K562 (cell line): ENCODE data around the gene SRPK1. TPM values are rescaled to one million over a fixed set of nuclear protein-coding genes. Genes with fewer than 3 reads are reported as not detected.

ENCODE experiments used
- ATAC-seq: fragments of 200-7000 bp; cut with Tn5 transposase; 3 replicates; pipeline ENCODE4 v1.9.1; 2020; ENCODE audit warnings: moderate library complexity
- BruUV-seq: library from RNA; stranded (reverse); fragments of 400-500 nt; replicated peaks from 2 replicates; lab custom pipeline; 2021; lab: Mats Ljungman, UMichigan
- CTCF ChIA-PET: fragments of 300-600 bp; formaldehyde crosslinking; extraction: SDS; loops from one replicate; lab custom pipeline; 2021; ENCODE audit warnings: low intra/inter-chr PET ratio; lab: Yijun Ruan, JAX
- POLR2A ChIA-PET: fragments of 300-600, 350-650 bp; sonication (Branson Sonifier 250); formaldehyde crosslinking; extraction: SDS; loops from one replicate; lab custom pipeline; 2021; ENCODE audit warnings: antibody characterized with exemption, inconsistent platforms; lab: Yijun Ruan, JAX
- DNase-seq, 4 experiments: peaks; one replicate each; pipeline versions ENCODE4 v3.0.0 to v3.0.0-alpha.2; 2011 to 2018; ENCODE audit warnings: low spot score in 3 of 4, mixed read lengths in 3 of 4; ENCODE audit errors: extremely low read depth in 1 of 4
- FAIRE-seq: peaks from 2 replicates; lab custom pipeline; 2011; peaks lifted over from hg19 to GRCh38; lab: Jason Lieb, UNC
- H2AFZ ChIP-seq: 2 replicates; pipeline ENCODE4 v1.6.0; 2011; ENCODE audit warnings: low read depth, low read length, control low read depth, inconsistent platforms
- H3K27ac ChIP-seq: fragments of 200-600 bp; 3 replicates; pipeline ENCODE4 v1.8.0; 2011; ENCODE audit warnings: low read depth, mild to moderate bottlenecking, control low read depth, inconsistent platforms, low read length, moderate library complexity, mixed read lengths; ENCODE audit errors: extremely low read depth
- H3K27me3 ChIP-seq, 2 experiments: fragments of 300-600 bp in 1 of 2; 2 replicates in 1 of 2; 3 replicates in 1 of 2; pipeline versions ENCODE4 v1.6.0 to v1.8.0; 2011; ENCODE audit warnings: inconsistent platforms in 2 of 2, low read length in 2 of 2, mild to moderate bottlenecking in 1 of 2, mixed read lengths in 1 of 2, moderate library complexity in 1 of 2; ENCODE audit not compliant: control insufficient read depth in 2 of 2, insufficient read depth in 2 of 2
- H3K36me3 ChIP-seq: fragments of 300-600 bp; 3 replicates; pipeline ENCODE4 v1.8.0; 2011; ENCODE audit warnings: mild to moderate bottlenecking, low read length, inconsistent platforms; ENCODE audit not compliant: control insufficient read depth, insufficient read depth
- H3K4me1 ChIP-seq, 2 experiments: fragments of 200-600 bp in 1 of 2; replicated peaks in 1 of 2; 2 replicates in 1 of 2; 3 replicates in 1 of 2; pipeline versions ENCODE4 v1.5.1 to v1.8.0; 2011; ENCODE audit warnings: inconsistent platforms in 2 of 2, low read length in 2 of 2, mild to moderate bottlenecking in 1 of 2, mixed read lengths in 1 of 2, moderate library complexity in 1 of 2; ENCODE audit not compliant: control insufficient read depth in 2 of 2, insufficient read depth in 2 of 2
- H3K4me2 ChIP-seq: 2 replicates; pipeline ENCODE4 v1.6.1; 2011; ENCODE audit warnings: low read length, control low read depth, inconsistent platforms, mixed read lengths; ENCODE audit not compliant: insufficient read depth
- H3K4me3 ChIP-seq: fragments of 200-600 bp; sonication (generic), shearing (Covaris generic); 2 replicates; pipeline ENCODE4 v1.5.1; 2016; ENCODE audit warnings: control low read depth, inconsistent platforms
- H3K79me2 ChIP-seq: fragments of 200-600 bp; 3 replicates; pipeline ENCODE4 v1.8.0; 2011; ENCODE audit warnings: low read length, inconsistent platforms; ENCODE audit not compliant: control insufficient read depth, insufficient read depth
- H3K9ac ChIP-seq, 2 experiments: 2 replicates each; pipeline versions ENCODE4 v1.6.0 to v1.6.1; 2011; ENCODE audit warnings: low read depth in 2 of 2, low read length in 2 of 2, control low read depth in 1 of 2, inconsistent platforms in 1 of 2, mild to moderate bottlenecking in 1 of 2, mixed read lengths in 1 of 2; ENCODE audit not compliant: insufficient read depth in 1 of 2
- H3K9me1 ChIP-seq: one replicate; pipeline ENCODE4 v1.6.0; 2011; ENCODE audit warnings: inconsistent platforms, mild to moderate bottlenecking, low read length, moderate library complexity; ENCODE audit not compliant: control insufficient read depth, insufficient read depth
- H3K9me3 ChIP-seq: replicated peaks from 2 replicates; pipeline ENCODE4 v1.5.1; 2011; ENCODE audit warnings: low read depth, low read length, inconsistent platforms; ENCODE audit not compliant: control insufficient read depth, insufficient read depth
- H4K20me1 ChIP-seq: replicated peaks from 2 replicates; pipeline ENCODE4 v1.6.1; 2011; ENCODE audit warnings: low read length, inconsistent platforms, mixed read lengths; ENCODE audit not compliant: control insufficient read depth, insufficient read depth
- BRF1 ChIP-seq: IDR thresholded peaks from 3 replicates; pipeline ENCODE4 v1.6.1; 2011; ENCODE audit warnings: borderline replicate concordance, mild to moderate bottlenecking; ENCODE audit not compliant: insufficient read length; ENCODE audit errors: extremely low read depth
- C11orf30 ChIP-seq: fragments of 450-650 bp; IDR thresholded peaks from 2 replicates; pipeline ENCODE4 v1.6.1; 2016; ENCODE audit warnings: low read depth, mild to moderate bottlenecking
- FOXK2 ChIP-seq, 2 experiments: fragments of 450-650 bp; IDR thresholded peaks in 1 of 2; conservative IDR thresholded peaks in 1 of 2; 2 replicates each; pipeline ENCODE4 v1.6.1; 2016; ENCODE audit warnings: low read depth in 2 of 2, mild to moderate bottlenecking in 1 of 2
- KAT2B ChIP-seq: IDR thresholded peaks from one replicate; pipeline ENCODE4 v1.6.1; 2012; ENCODE audit warnings: low read depth, mild to moderate bottlenecking, control low read depth, inconsistent platforms, low read length, moderate library complexity
- MAFF ChIP-seq: IDR thresholded peaks from 2 replicates; pipeline ENCODE4 v1.6.1; 2012; ENCODE audit warnings: low read length, improper control_type of control experiment
- MAFG ChIP-seq: fragments of 450-650 bp; conservative IDR thresholded peaks from 2 replicates; pipeline ENCODE4 v1.6.1; 2016; ENCODE audit warnings: missing genetic modification characterization, missing compliant biosample characterization
- MAFK ChIP-seq: IDR thresholded peaks from 2 replicates; pipeline ENCODE4 v1.6.1; 2011; ENCODE audit warnings: low read length, improper control_type of control experiment
- MYC ChIP-seq, 2 experiments: fragments of 250-450 bp in 1 of 2; sonication (Bioruptor Pico) in 1 of 2; IDR thresholded peaks; 2 replicates each; pipeline versions ENCODE4 v1.5.1 to v1.6.1; 2012 to 2021; ENCODE audit warnings: low read depth in 2 of 2, borderline replicate concordance in 1 of 2, improper control_type of control experiment in 1 of 2, low read length in 1 of 2, mild to moderate bottlenecking in 1 of 2, moderate library complexity in 1 of 2
- NFE2 ChIP-seq: IDR thresholded peaks from 2 replicates; pipeline ENCODE4 v1.6.1; 2014; ENCODE audit warnings: antibody characterized with exemption, low read depth
- TEAD2 ChIP-seq: fragments of 450-650 bp; IDR thresholded peaks from 2 replicates; pipeline ENCODE4 v1.6.1; 2016; ENCODE audit warnings: missing genetic modification characterization, control low read depth, missing compliant biosample characterization
- TGIF2 ChIP-seq: sonication (generic); formaldehyde crosslinking; IDR thresholded peaks from 2 replicates; pipeline ENCODE4 v1.8.1; 2022; ENCODE audit warnings: mild to moderate bottlenecking, missing genetic modification reagents, moderate library complexity
- TSC22D4 ChIP-seq: fragments of 450-650 bp; IDR thresholded peaks from 2 replicates; pipeline ENCODE4 v1.6.1; 2016; ENCODE audit warnings: missing genetic modification characterization, missing biosample characterization, control low read depth
- YY1 ChIP-seq, 3 experiments: IDR thresholded peaks; 2 replicates each; pipeline ENCODE4 v1.6.1; 2011; ENCODE audit warnings: low read length in 2 of 3, mild to moderate bottlenecking in 2 of 3, moderate library complexity in 2 of 3, borderline replicate concordance in 1 of 3, control low read depth in 1 of 3, low read depth in 1 of 3; ENCODE audit not compliant: insufficient read depth in 3 of 3, insufficient replicate concordance in 2 of 3, control insufficient read depth in 1 of 3, insufficient read length in 1 of 3; ENCODE audit errors: extremely low read depth in 1 of 3
- ZEB2 ChIP-seq: fragments of 450-650 bp; IDR thresholded peaks from 2 replicates; pipeline ENCODE4 v1.6.1; 2016
- WGBS: fragments of 100-300 bp; shearing (Covaris generic); methylation state at CpG from one replicate; pipeline ENCODE4 v1.1.6; 2016; ENCODE audit warnings: low coverage, mixed read lengths; ENCODE audit not compliant: insufficient coverage; ENCODE audit errors: missing lambda C conversion rate; 5-methylcytosine and 5-hydroxymethylcytosine counted together
- in situ Hi-C: fragments of 300-500 bp; cut with MboI; formaldehyde crosslinking; loops from 4 replicates; pipeline ENCODE4 v1.15.0; 2018; ENCODE audit warnings: inconsistent platforms, mixed read lengths
- intact Hi-C: fragments of 100-400 bp; cut with micrococcal nuclease; formaldehyde crosslinking; loops from 2 replicates; pipeline ENCODE4 v1.14.2; 2022
- polyA plus RNA-seq, 8 experiments: library from polyadenylated mRNA; depleted of rRNA in 4 of 8; stranded (reverse) in 5 of 8; unstranded in 3 of 8; fragments of >200 nt; fragmentation: Nextera tagmentation in 2 of 8; fragmentation: Illumina TruSeq in 1 of 8; extraction: Ambion mirVana in 2 of 8; extraction: Trizol in 1 of 8; gene quantifications; 2 replicates each; pipeline versions ENCODE4 v1.2.1 to v1.2.3, GENCODE V29; 2011 to 2014; ENCODE audit warnings: inconsistent platforms in 1 of 8, missing spikeins in 1 of 8
- total RNA-seq, 7 experiments: library from RNA; depleted of rRNA in 6 of 7; stranded (reverse); fragments of >200 nt in 6 of 7; fragmentation: Illumina TruSeq in 2 of 7; extraction: Trizol in 2 of 7; gene quantifications; 2 replicates each; pipeline versions ENCODE4 v1.2.1 to v1.2.3, GENCODE V29; 2011 to 2021; ENCODE audit warnings: low replicate concordance in 1 of 7
- TF ChIP-seq, protein P1 (sequence below), 2 experiments: fragments of 450-650 bp in 1 of 2; sonication (generic) in 1 of 2; formaldehyde crosslinking in 1 of 2; IDR thresholded peaks in 1 of 2; conservative IDR thresholded peaks in 1 of 2; 2 replicates each; pipeline versions ENCODE4 v1.6.1 to v1.8.1; 2016 to 2023; ENCODE audit warnings: mild to moderate bottlenecking in 2 of 2, moderate library complexity in 2 of 2, inconsistent platforms in 1 of 2, missing genetic modification reagents in 1 of 2
- TF ChIP-seq, protein P2 (sequence below): IDR thresholded peaks from 2 replicates; pipeline ENCODE4 v1.6.1; 2011; ENCODE audit warnings: borderline replicate concordance, low read depth, mild to moderate bottlenecking, moderate library complexity, low read length; ENCODE audit not compliant: insufficient read depth, poor library complexity, severe bottlenecking

SRPK1 gene
- total and polyA plus RNA-seq, 9 of the 15 experiments (the other 6 are each of a cell fraction or from before 2014, with no cell fraction given) = 99.6 to 185 (median 159) TPM

DNA sequence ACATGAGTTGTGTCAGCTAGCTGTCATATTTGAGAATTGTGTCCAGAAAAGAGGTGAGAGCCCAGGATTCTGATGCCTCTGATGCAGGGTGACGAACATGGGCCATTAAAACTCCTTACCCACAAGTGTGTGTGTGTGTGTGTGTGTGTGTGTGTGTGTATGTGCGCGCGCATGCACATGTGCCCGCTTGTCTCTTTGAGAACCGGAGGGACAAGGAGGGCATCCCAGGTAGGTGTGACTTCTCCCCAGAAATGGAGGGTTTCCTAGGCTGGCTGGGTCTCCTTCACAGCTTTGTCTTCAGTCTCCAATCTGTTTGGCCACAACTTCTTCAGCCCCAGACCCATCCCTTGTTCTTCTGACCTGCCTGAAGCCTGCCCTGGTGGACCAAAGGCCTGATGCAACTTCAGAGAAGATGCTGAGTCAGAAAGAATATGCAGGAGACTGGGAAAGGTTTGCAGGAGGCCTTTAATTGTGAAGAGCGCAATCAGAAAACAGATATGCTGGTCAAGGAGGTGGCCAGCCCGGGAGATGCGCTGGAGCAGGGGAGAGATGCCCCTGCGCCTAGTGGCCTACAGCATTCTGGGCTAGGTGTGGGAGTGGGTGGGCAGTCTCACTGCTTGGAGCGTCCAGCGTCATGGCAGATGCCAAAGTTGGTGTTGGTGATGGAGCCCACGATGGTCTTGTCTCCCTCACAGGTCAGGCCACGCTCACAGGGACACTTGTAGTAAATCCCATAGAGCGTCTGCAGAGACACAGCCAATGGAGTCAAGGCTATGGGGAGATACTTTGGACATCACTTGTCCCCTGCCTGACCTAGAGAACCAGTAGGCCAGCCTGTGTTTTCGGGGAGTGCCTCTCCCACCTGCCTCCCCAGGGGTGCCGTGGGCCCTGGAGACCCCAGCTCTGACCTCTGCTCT is 126.1 kb downstream of the SRPK1 start:
- Histone ChIP-seq H3K9ac (no peak overlapping the region), H4K20me1 (peaks cover 3% of the 10 kb centered on the region; the same call in 1 of the 2 replicates), H3K9me3 (no peaks in the 10 kb centered on the region), H3K27ac (no peak overlapping the region), H3K4me3 (no peak overlapping the region), H2AFZ (no peak overlapping the region), H3K36me3 (no peaks in the 10 kb centered on the region), H3K27me3 (peaks cover 31 to 70% of the 10 kb centered on the region in 2 experiments), H3K4me1 (no peaks in the 10 kb centered on the region), H3K4me2 (no peak overlapping the region), H3K79me2 (no peaks in the 10 kb centered on the region), H3K9me1 (peaks cover 3% of the 10 kb centered on the region)
- DNase-seq (peak in 1 of 4 experiments; percentile 37), FAIRE-seq (no peak), ATAC-seq (peak; percentile 67)
- in situ Hi-C loops = no loop called here
- BruUV-seq = no TSS peak
- intact Hi-C loops = no loop called here
- 7% methylated on average over 17 of the region's 17 CpGs for WGBS
- ChIA-PET POLR2A (interaction anchor here (0.6 to 1.5 kb wide), 6 partner anchors 10 to 802 kb away, joined by 3 to 4 read pairs (median 4); partner anchors contain the start of gene LHFPL5), CTCF (no interaction called here)
- TF ChIP-seq FOXK2 (conservative IDR thresholded peaks at IDR 0.05 in 1 of 2, IDR thresholded peaks at IDR 0.05 in 1 of 2; ENCODE audit: low read depth in 2 of 2) = no peak
- TF ChIP-seq TEAD2 (tag) = no peak
- peak; percentile 64; the same call in 1 of the 2 replicates for TF ChIP-seq NFE2
- TF ChIP-seq, protein P1, sequence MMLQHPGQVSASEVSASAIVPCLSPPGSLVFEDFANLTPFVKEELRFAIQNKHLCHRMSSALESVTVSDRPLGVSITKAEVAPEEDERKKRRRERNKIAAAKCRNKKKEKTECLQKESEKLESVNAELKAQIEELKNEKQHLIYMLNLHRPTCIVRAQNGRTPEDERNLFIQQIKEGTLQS (IDR thresholded peaks at IDR 0.05) = peak; percentile 61
- TF ChIP-seq, protein P1 (CRISPR knock-in tag; conservative IDR thresholded peaks at IDR 0.05) = no peak
- TF ChIP-seq, protein P2, sequence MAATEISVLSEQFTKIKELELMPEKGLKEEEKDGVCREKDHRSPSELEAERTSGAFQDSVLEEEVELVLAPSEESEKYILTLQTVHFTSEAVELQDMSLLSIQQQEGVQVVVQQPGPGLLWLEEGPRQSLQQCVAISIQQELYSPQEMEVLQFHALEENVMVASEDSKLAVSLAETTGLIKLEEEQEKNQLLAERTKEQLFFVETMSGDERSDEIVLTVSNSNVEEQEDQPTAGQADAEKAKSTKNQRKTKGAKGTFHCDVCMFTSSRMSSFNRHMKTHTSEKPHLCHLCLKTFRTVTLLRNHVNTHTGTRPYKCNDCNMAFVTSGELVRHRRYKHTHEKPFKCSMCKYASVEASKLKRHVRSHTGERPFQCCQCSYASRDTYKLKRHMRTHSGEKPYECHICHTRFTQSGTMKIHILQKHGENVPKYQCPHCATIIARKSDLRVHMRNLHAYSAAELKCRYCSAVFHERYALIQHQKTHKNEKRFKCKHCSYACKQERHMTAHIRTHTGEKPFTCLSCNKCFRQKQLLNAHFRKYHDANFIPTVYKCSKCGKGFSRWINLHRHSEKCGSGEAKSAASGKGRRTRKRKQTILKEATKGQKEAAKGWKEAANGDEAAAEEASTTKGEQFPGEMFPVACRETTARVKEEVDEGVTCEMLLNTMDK = no peak
- TF ChIP-seq TSC22D4 (tag) = no peak
- TF ChIP-seq BRF1 = no peak
- TF ChIP-seq MYC (IDR thresholded peaks at IDR 0.05; ENCODE audit: low read depth, low read length) = 0 out of 2 replicates have a peak, but pooled peaks have one; percentile 13
- TF ChIP-seq MYC (CRISPR knock-in tag; IDR thresholded peaks at IDR 0.05; ENCODE audit: borderline replicate concordance, low read depth) = no peak
- no peak for TF ChIP-seq YY1 (IDR thresholded peaks at IDR 0.05; ENCODE audit: borderline replicate concordance in 1 of 3, control insufficient read depth in 1 of 3, extremely low read depth in 1 of 3, insufficient read depth in 3 of 3, insufficient read length in 1 of 3, insufficient replicate concordance in 2 of 3, low read depth in 1 of 3, low read length in 2 of 3)
- no peak for TF ChIP-seq TGIF2 (CRISPR knock-in tag)
- no peak for TF ChIP-seq ZEB2
- TF ChIP-seq MAFG (tag) = peak; percentile 85
- TF ChIP-seq C11orf30 = peak; percentile 92
- TF ChIP-seq KAT2B = no peak
- TF ChIP-seq MAFK = peak; percentile 66; the same call in 1 of the 2 replicates
- TF ChIP-seq MAFF = peak; percentile 45; the same call in 1 of the 2 replicates
